Activated naive CD8-positive, alpha-beta T cell (primary cell): Measurements from ENCODE around the gene RABGAP1L.
"Not testable (repeated sequence)": the region's sequence is repeated elsewhere in the genome, so short reads cannot be mapped to it uniquely, and the experiment has no call there.

Experiments
- H3K27ac Mint-ChIP-seq: one replicate; pipeline ENCODE4 v1.8.0; 2021; ENCODE audit warnings: mixed read lengths
- H3K27me3 Mint-ChIP-seq: one replicate; pipeline ENCODE4 v1.8.0; 2021; ENCODE audit warnings: mixed read lengths
- H3K36me3 Mint-ChIP-seq: one replicate; pipeline ENCODE4 v1.8.0; 2021; ENCODE audit warnings: mixed read lengths
- H3K4me1 Mint-ChIP-seq: one replicate; pipeline ENCODE4 v1.8.0; 2021; ENCODE audit warnings: low read depth, mixed read lengths
- H3K4me3 Mint-ChIP-seq: one replicate; pipeline ENCODE4 v1.8.0; 2021; ENCODE audit warnings: mild to moderate bottlenecking, mixed read lengths
- H3K9me3 Mint-ChIP-seq: one replicate; pipeline ENCODE4 v1.8.0; 2021; ENCODE audit warnings: low read depth, mixed read lengths

Gene RABGAP1L

GRCh38 chr1:174165471-174166137 is 6.3 kb downstream of the RABGAP1L start:
- peaks cover 6% of the 10 kb centered on the region for H3K36me3 Mint-ChIP-seq
- peaks cover 41% of the 10 kb centered on the region for H3K4me1 Mint-ChIP-seq
- no peak overlapping the region for H3K4me3 Mint-ChIP-seq
- no peaks in the 10 kb centered on the region for H3K27me3 Mint-ChIP-seq
- H3K9me3 Mint-ChIP-seq: no peaks in the 10 kb centered on the region
- H3K27ac Mint-ChIP-seq: peak overlapping the region; percentile 31

- Mint-ChIP-seq H3K4me1 (peaks cover 36% of the 10 kb centered on the region), H3K9me3 (no peaks in the 10 kb centered on the region), H3K27ac (no peak overlapping the region), H3K36me3 (peaks cover 10% of the 10 kb centered on the region), H3K4me3 (no peak overlapping the region), H3K27me3 (no peaks in the 10 kb centered on the region)
These were observed 7.4 kb downstream of the RABGAP1L start for GRCh38 chr1:174166530-174167264.

GRCh38 chr1:174167265-174167803 is 8.0 kb downstream of the RABGAP1L start:
- Mint-ChIP-seq H3K4me1 (peaks cover 35% of the 10 kb centered on the region), H3K4me3 (no peak overlapping the region)

GRCh38 chr1:174169342-174169741 is 10.0 kb downstream of the RABGAP1L start:
- Mint-ChIP-seq H3K27ac (no peak overlapping the region), H3K4me3 (no peak overlapping the region), H3K4me1 (peaks cover 45% of the 10 kb centered on the region), H3K27me3 (no peaks in the 10 kb centered on the region), H3K36me3 (peaks cover 7% of the 10 kb centered on the region), H3K9me3 (no peaks in the 10 kb centered on the region)

More at GRCh38 chr1:174167265-174167803, 8.0 kb downstream of the RABGAP1L start:
- Mint-ChIP-seq H3K36me3 (peaks cover 7% of the 10 kb centered on the region), H3K27me3 (no peaks in the 10 kb centered on the region), H3K27ac (no peak overlapping the region), H3K9me3 (no peaks in the 10 kb centered on the region)

GRCh38 chr1:174171073-174171472 is 11.8 kb downstream of the RABGAP1L start:
- no peaks in the 10 kb centered on the region for H3K9me3 Mint-ChIP-seq
- peaks cover 40% of the 10 kb centered on the region for H3K4me1 Mint-ChIP-seq
- H3K27ac Mint-ChIP-seq: no peak overlapping the region
- H3K27me3 Mint-ChIP-seq: no peaks in the 10 kb centered on the region
- peaks cover 9% of the 10 kb centered on the region for H3K36me3 Mint-ChIP-seq
- no peak overlapping the region for H3K4me3 Mint-ChIP-seq

- no peaks in the 10 kb centered on the region for H3K27me3 Mint-ChIP-seq
- H3K27ac Mint-ChIP-seq: no peak overlapping the region
- H3K4me3 Mint-ChIP-seq: no peak overlapping the region
- no peaks in the 10 kb centered on the region for H3K9me3 Mint-ChIP-seq
- peaks cover 35% of the 10 kb centered on the region for H3K4me1 Mint-ChIP-seq
- peaks cover 24% of the 10 kb centered on the region for H3K36me3 Mint-ChIP-seq
These were observed 15.4 kb downstream of the RABGAP1L start for GRCh38 chr1:174174461-174175329.

GRCh38 chr1:174178459-174178858 is 19.1 kb downstream of the RABGAP1L start:
- H3K27ac Mint-ChIP-seq, H3K27me3 Mint-ChIP-seq, H3K4me3 Mint-ChIP-seq, H3K9me3 Mint-ChIP-seq: not testable (repeated sequence)
- Mint-ChIP-seq H3K4me1 (peaks cover 25% of the 10 kb centered on the region), H3K36me3 (peaks cover 19% of the 10 kb centered on the region)

GRCh38 chr1:174189428-174190062 is 30.2 kb downstream of the RABGAP1L start:
- H3K36me3 Mint-ChIP-seq: no peaks in the 10 kb centered on the region
- H3K9me3 Mint-ChIP-seq: peaks cover 6% of the 10 kb centered on the region
- no peak overlapping the region for H3K4me3 Mint-ChIP-seq
- no peak overlapping the region for H3K27ac Mint-ChIP-seq
- H3K27me3 Mint-ChIP-seq: no peaks in the 10 kb centered on the region
- peaks cover 23% of the 10 kb centered on the region for H3K4me1 Mint-ChIP-seq

- Mint-ChIP-seq H3K27ac (no peak overlapping the region), H3K9me3 (peaks cover 6% of the 10 kb centered on the region), H3K4me3 (no peak overlapping the region), H3K27me3 (no peaks in the 10 kb centered on the region), H3K36me3 (no peaks in the 10 kb centered on the region), H3K4me1 (peaks cover 32% of the 10 kb centered on the region)
These were observed 31.4 kb downstream of the RABGAP1L start for GRCh38 chr1:174190691-174191199.

GRCh38 chr1:174191349-174191862 is 32.1 kb downstream of the RABGAP1L start:
- no peak overlapping the region for H3K4me3 Mint-ChIP-seq
- no peaks in the 10 kb centered on the region for H3K36me3 Mint-ChIP-seq
- H3K27ac Mint-ChIP-seq: peak overlapping the region; percentile 7
- peaks cover 32% of the 10 kb centered on the region for H3K4me1 Mint-ChIP-seq
- peaks cover 6% of the 10 kb centered on the region for H3K9me3 Mint-ChIP-seq
- no peaks in the 10 kb centered on the region for H3K27me3 Mint-ChIP-seq

- peaks cover 32% of the 10 kb centered on the region for H3K4me1 Mint-ChIP-seq
- H3K36me3 Mint-ChIP-seq: peaks cover 2% of the 10 kb centered on the region
- no peak overlapping the region for H3K4me3 Mint-ChIP-seq
- H3K27ac Mint-ChIP-seq: no peak overlapping the region
- H3K9me3 Mint-ChIP-seq: no peaks in the 10 kb centered on the region
- no peaks in the 10 kb centered on the region for H3K27me3 Mint-ChIP-seq
These were observed 35.1 kb downstream of the RABGAP1L start for GRCh38 chr1:174194461-174194860.

- H3K27me3 Mint-ChIP-seq: no peaks in the 10 kb centered on the region
- H3K9me3 Mint-ChIP-seq: no peaks in the 10 kb centered on the region
- H3K36me3 Mint-ChIP-seq: peaks cover 4% of the 10 kb centered on the region
- H3K4me3 Mint-ChIP-seq: no peak overlapping the region
- peaks cover 34% of the 10 kb centered on the region for H3K4me1 Mint-ChIP-seq
- no peak overlapping the region for H3K27ac Mint-ChIP-seq
These were observed 37.8 kb downstream of the RABGAP1L start for GRCh38 chr1:174197088-174197487.

GRCh38 chr1:174197547-174197946 is 38.2 kb downstream of the RABGAP1L start:
- no peak overlapping the region for H3K27ac Mint-ChIP-seq
- no peak overlapping the region for H3K4me3 Mint-ChIP-seq
- H3K36me3 Mint-ChIP-seq: peaks cover 4% of the 10 kb centered on the region
- H3K9me3 Mint-ChIP-seq: no peaks in the 10 kb centered on the region
- H3K27me3 Mint-ChIP-seq: no peaks in the 10 kb centered on the region
- peaks cover 34% of the 10 kb centered on the region for H3K4me1 Mint-ChIP-seq

- Mint-ChIP-seq H3K27me3 (no peaks in the 10 kb centered on the region), H3K9me3 (no peaks in the 10 kb centered on the region), H3K27ac (no peak overlapping the region), H3K4me3 (no peak overlapping the region), H3K4me1 (peaks cover 36% of the 10 kb centered on the region), H3K36me3 (peaks cover 8% of the 10 kb centered on the region)
These were observed 38.9 kb downstream of the RABGAP1L start for GRCh38 chr1:174198202-174198601.
